ENCODE measurements around the gene C1orf21. TPM values are rescaled to one million over a fixed set of nuclear protein-coding genes. Genes with fewer than 3 reads are reported as not detected.

The C1orf21 gene
- total and polyA plus RNA-seq, 12 donors, result 23.2 to 177 (median 87.9) TPM

- Histone ChIP-seq H3K27me3 (no peaks in the 10 kb centered on the region), H3K36me3 (replicated peaks in 1 of 2) (no peaks in the 10 kb centered on the region), H3K4me3 (peak overlapping the region; percentile 45 to 96 (median 72)), H3K27ac (peak overlapping the region; percentile 50 to 90 (median 88)), H3K4me1 (replicated peaks in 1 of 2) (peaks cover 28 to 39% of the 10 kb centered on the region in 2 donors), H3K9me3 (replicated peaks in 1 of 3) (no peaks in the 10 kb centered on the region)
- DNase-seq, result peak; percentile 39 to 80 (median 65)
- TF ChIP-seq POLR2A (IDR thresholded peaks at IDR 0.05) (peak in 1 of 2 donors; percentile 73), CTCF (IDR thresholded peaks at IDR 0.05) (no peak)
- intact Hi-C loops (cut with DNase I), result loop anchor here (10.0 kb wide), 1 partner anchor 276 kb away; no protein-coding TSS in a partner anchor
- WGBS, 4 donors, result 0 to 2% (median 1%) methylated on average over 7 of the region's 7 CpGs
Observed at GRCh38 chr1:184388319-184388889, 1.6 kb downstream of the C1orf21 start.

- intact Hi-C loops (cut with DNase I), result loop anchor here (10.0 kb wide), 1 partner anchor 276 kb away; no protein-coding TSS in a partner anchor
- 19 to 23% (median 22%) methylated on average over 4 to 5 of the region's 5 CpGs for WGBS, 4 donors
- TF ChIP-seq CTCF (IDR thresholded peaks at IDR 0.05) (no peak), POLR2A (IDR thresholded peaks at IDR 0.05) (no peak)
- H3K4me1 ChIP-seq (replicated peaks in 1 of 2), result peaks cover 28 to 45% of the 10 kb centered on the region in 2 donors
- H3K9me3 ChIP-seq (replicated peaks in 1 of 3), result no peaks in the 10 kb centered on the region
- peak overlapping the region in 2 of 4 donors; percentile 70 to 96 for H3K4me3 ChIP-seq
- H3K36me3 ChIP-seq (replicated peaks in 1 of 2), result no peaks in the 10 kb centered on the region
- DNase-seq, result peak in 5 of 7 donors; percentile 27 to 44 (median 34)
- peak overlapping the region; percentile 25 to 88 (median 81) for H3K27ac ChIP-seq
- no peaks in the 10 kb centered on the region for H3K27me3 ChIP-seq
Observed at GRCh38 chr1:184388971-184389370, 2.1 kb downstream of the C1orf21 start.

GRCh38 chr1:184389446-184389845 is 2.6 kb downstream of the C1orf21 start:
- no peaks in the 10 kb centered on the region for H3K9me3 ChIP-seq (replicated peaks in 1 of 3)
- H3K27ac ChIP-seq, result peak overlapping the region in 3 of 5 donors; percentile 81 to 88 (median 88)
- no peak for TF ChIP-seq CTCF (IDR thresholded peaks at IDR 0.05)
- no peak for TF ChIP-seq POLR2A (IDR thresholded peaks at IDR 0.05)
- intact Hi-C loops (cut with DNase I), result loop anchor here (10.0 kb wide), 1 partner anchor 275 kb away; no protein-coding TSS in a partner anchor
- no peak for DNase-seq
- H3K36me3 ChIP-seq (replicated peaks in 1 of 2), result no peaks in the 10 kb centered on the region
- 42 to 52% (median 49%) methylated on average over 2 of the region's 2 CpGs for WGBS, 4 donors
- H3K4me3 ChIP-seq, result peak overlapping the region in 2 of 4 donors; percentile 70 to 96
- no peaks in the 10 kb centered on the region for H3K27me3 ChIP-seq
- H3K4me1 ChIP-seq (replicated peaks in 1 of 2), result peaks cover 32 to 50% of the 10 kb centered on the region in 2 donors

GRCh38 chr1:184390889-184391288 is 4.1 kb downstream of the C1orf21 start:
- Histone ChIP-seq H3K27me3 (no peaks in the 10 kb centered on the region), H3K9me3 (replicated peaks in 1 of 3) (no peaks in the 10 kb centered on the region), H3K4me1 (replicated peaks in 1 of 2) (peaks cover 39 to 60% of the 10 kb centered on the region in 2 donors), H3K27ac (peak overlapping the region in 1 of 5 donors; percentile 29), H3K36me3 (replicated peaks in 1 of 2) (no peaks in the 10 kb centered on the region), H3K4me3 (peak overlapping the region in 1 of 4 donors; percentile 70)
- DNase-seq, result no peak
- WGBS, 4 donors, result 26 to 39% (median 35%) methylated on average over 2 of the region's 2 CpGs
- no peak for TF ChIP-seq POLR2A (IDR thresholded peaks at IDR 0.05)
- TF ChIP-seq CTCF (IDR thresholded peaks at IDR 0.05), result no peak
- intact Hi-C loops (cut with DNase I), result no loop called here
